Neutrophil (primary cell): ENCODE measurements around the gene HPSE2.

Experiments used
- H3K27ac ChIP-seq: fragments of 200-600 bp; sonication (generic); 2 replicates; pipeline ENCODE4 v1.5.1; 2016; ENCODE audit warnings: mild to moderate bottlenecking, moderate library complexity
- H3K27me3 ChIP-seq: fragments of 200-600 bp; sonication (generic); 2 replicates; pipeline ENCODE4 v1.6.0; 2016; ENCODE audit warnings: mild to moderate bottlenecking
- H3K36me3 ChIP-seq: fragments of 200-600 bp; sonication (generic); 2 replicates; pipeline ENCODE4 v1.5.1; 2017
- H3K4me1 ChIP-seq, 2 experiments: fragments of 200-600 bp in 1 of 2; sonication (generic) in 1 of 2; 1 replicate in 1 of 2; 2 replicates in 1 of 2; pipeline versions ENCODE4 v1.5.1 to v1.6.1; 2013 to 2016; ENCODE audit warnings: low read depth in 1 of 2, low read length in 1 of 2, mild to moderate bottlenecking in 1 of 2, moderate library complexity in 1 of 2; ENCODE audit not compliant: control insufficient read depth in 1 of 2, insufficient read depth in 1 of 2
- H3K4me3 ChIP-seq, 2 experiments: fragments of 200-600 bp in 1 of 2; sonication (generic) in 1 of 2; 1 replicate in 1 of 2; 2 replicates in 1 of 2; pipeline ENCODE4 v1.5.1; 2013 to 2016; ENCODE audit warnings: low read depth in 1 of 2, low read length in 1 of 2, mild to moderate bottlenecking in 1 of 2, moderate library complexity in 1 of 2
- H3K9me3 ChIP-seq: fragments of 200-600 bp; sonication (generic); 2 replicates; pipeline ENCODE4 v1.5.1; 2016
- CTCF ChIP-seq: fragments of 200-600 bp; sonication (generic); IDR thresholded peaks from 2 replicates; pipeline ENCODE4 v1.5.1; 2016; ENCODE audit warnings: antibody characterized with exemption

Gene HPSE2

DNA sequence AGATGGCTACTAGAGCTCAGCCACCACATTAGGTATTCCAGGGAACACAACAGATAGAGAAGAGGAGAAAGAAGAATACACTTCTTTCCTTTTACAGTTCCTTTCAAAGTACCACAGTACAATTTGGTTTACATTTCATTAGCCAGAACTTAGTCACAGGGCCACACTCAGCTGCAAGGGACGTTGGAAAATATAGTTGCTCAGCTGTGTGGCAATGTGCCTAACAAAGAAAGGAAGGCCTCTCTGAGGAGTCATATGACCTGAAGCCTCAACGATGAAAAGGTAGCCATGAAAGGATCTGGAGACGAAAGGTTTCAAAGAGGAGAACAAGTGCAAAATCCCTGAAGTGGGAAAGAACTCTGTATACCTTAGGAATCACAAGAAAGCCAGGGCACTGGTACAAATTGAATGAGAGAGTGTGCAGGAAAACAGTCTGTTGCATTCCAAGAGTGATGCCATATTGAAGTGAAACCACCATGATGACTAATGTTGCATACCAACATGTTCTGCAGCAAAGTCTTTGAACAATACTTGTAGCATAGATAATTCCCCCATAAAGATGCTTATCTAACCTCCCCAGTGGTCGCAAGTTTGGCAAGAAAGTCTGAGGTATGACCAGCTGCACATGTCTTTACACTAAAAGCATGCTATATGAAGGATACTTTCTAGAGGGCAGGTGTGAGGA, 278.9 kb downstream of the HPSE2 start:
- no peak overlapping the region for H3K27ac ChIP-seq
- no peaks in the 10 kb centered on the region for H3K4me1 ChIP-seq
- no peaks in the 10 kb centered on the region for H3K9me3 ChIP-seq
- TF ChIP-seq CTCF, result no peak
- no peak overlapping the region for H3K4me3 ChIP-seq
- no peaks in the 10 kb centered on the region for H3K27me3 ChIP-seq
- H3K36me3 ChIP-seq, result no peaks in the 10 kb centered on the region

DNA sequence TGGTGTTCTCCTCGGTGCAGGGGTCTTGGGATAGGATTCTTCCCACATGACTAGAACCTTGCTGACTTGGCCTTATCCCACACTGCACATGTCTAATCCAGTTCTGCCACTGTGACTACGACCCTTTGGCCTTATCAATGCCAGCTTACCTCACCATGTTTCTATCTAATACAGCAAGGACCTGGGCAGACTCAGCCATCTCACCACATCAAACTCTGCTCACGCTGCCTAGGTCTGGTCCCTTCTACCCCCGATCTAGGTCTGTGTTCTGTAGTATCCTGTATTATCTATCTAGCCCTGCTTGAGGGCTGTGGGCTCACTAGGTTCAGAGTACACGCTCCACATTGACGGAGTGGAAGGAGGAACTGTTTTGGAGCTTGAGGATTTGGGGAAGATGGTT, 282.4 kb downstream of the HPSE2 start:
- no peak for TF ChIP-seq CTCF
- Histone ChIP-seq H3K27me3 (no peaks in the 10 kb centered on the region), H3K27ac (no peak overlapping the region), H3K4me1 (no peaks in the 10 kb centered on the region), H3K36me3 (no peaks in the 10 kb centered on the region), H3K4me3 (no peak overlapping the region), H3K9me3 (no peaks in the 10 kb centered on the region)

DNA sequence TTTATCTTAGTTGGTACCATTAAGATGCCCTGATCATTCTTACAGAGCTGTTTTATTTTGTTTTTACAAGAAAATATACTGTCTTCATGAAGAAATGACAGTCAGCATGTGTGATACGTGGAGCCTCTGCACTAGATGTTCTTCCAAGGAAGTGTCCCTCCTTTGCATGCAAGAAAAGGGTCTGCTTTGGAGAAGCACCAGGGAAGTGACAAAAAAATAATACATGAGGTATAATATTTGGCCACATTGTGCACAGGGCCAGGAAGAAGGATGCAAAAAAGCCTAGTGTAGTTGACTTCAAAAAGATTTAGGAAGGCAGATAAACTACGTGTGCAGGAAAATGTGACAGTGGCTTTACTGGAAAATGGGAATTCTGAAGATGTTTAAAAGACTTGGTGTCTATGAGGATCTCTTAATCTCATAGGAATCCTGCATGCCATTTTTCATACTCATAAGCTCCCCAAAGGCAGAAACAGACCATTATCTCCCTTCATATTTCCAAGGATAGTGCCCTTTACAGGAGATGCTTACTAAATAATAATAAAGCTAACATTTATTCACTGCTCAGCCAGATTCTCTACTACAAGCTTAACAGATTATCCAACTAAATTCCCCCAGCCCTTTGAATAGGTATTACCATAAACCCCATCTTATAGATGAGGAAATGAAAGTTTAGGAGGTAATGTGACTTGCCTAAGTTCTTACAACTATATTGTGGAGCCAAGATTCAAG, 284.2 kb downstream of the HPSE2 start:
- TF ChIP-seq CTCF, result no peak
- Histone ChIP-seq H3K27me3 (no peaks in the 10 kb centered on the region), H3K27ac (no peak overlapping the region), H3K4me1 (no peaks in the 10 kb centered on the region), H3K36me3 (no peaks in the 10 kb centered on the region), H3K9me3 (no peaks in the 10 kb centered on the region), H3K4me3 (no peak overlapping the region)

DNA sequence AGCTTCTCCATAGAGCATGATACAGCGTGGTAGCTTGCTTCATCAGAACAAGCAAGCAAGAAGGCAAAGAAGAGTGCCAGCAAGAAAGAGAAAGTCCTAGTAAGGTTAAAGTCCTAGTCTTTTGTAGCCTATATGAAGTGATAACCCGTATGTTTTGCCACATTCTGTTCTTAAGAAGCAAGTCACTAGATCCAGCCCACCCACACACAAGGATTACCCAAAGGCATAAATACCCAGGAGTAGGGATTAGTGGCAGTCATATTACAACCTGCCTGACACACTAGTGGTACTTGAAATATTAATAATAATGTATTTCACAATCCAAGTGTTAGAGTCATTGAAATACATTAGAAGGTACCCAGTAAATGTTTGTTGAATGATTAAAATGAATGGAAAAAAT, 285.5 kb downstream of the HPSE2 start:
- Histone ChIP-seq H3K27ac (no peak overlapping the region), H3K4me1 (no peaks in the 10 kb centered on the region), H3K4me3 (no peak overlapping the region), H3K36me3 (no peaks in the 10 kb centered on the region), H3K9me3 (no peaks in the 10 kb centered on the region), H3K27me3 (no peaks in the 10 kb centered on the region)
- TF ChIP-seq CTCF, result no peak

GRCh38 chr10:98949306-98949705, 286.3 kb downstream of the HPSE2 start:
- H3K27me3 ChIP-seq, result no peaks in the 10 kb centered on the region
- no peaks in the 10 kb centered on the region for H3K36me3 ChIP-seq
- H3K9me3 ChIP-seq, result no peaks in the 10 kb centered on the region
- H3K27ac ChIP-seq, result no peak overlapping the region
- no peaks in the 10 kb centered on the region for H3K4me1 ChIP-seq
- no peak overlapping the region for H3K4me3 ChIP-seq
- TF ChIP-seq CTCF, result no peak
